Vagina (tissue), 2 donors: ENCODE results near the gene NUDT8. TPM values are rescaled to one million over a fixed set of nuclear protein-coding genes. Genes with fewer than 3 reads are reported as not detected.

ENCODE experiments used
- DNase-seq, 2 donors: peaks; one replicate each; pipeline ENCODE4 v3.0.0-alpha.2; 2017; ENCODE audit errors: extremely low spot score in 2 of 2
- H3K27ac ChIP-seq: fragments of 200-600 bp; sonication (generic); one replicate; pipeline ENCODE4 v1.5.1; 2019
- H3K27me3 ChIP-seq: fragments of 200-600 bp; sonication (generic); one replicate; pipeline ENCODE4 v1.5.1; 2019
- H3K36me3 ChIP-seq, 2 donors: fragments of 200-600 bp; sonication (generic); one replicate each; pipeline ENCODE4 v1.5.1; 2017 to 2019
- H3K4me1 ChIP-seq: fragments of 200-600 bp; sonication (generic); one replicate; pipeline ENCODE4 v1.5.1; 2019
- H3K4me3 ChIP-seq, 2 donors: fragments of 200-600 bp; sonication (generic); 1 replicate in 1 of 2; 2 replicates in 1 of 2; pipeline ENCODE4 v1.5.1; 2016 to 2019
- H3K9me3 ChIP-seq: fragments of 200-600 bp; sonication (generic); one replicate; pipeline ENCODE4 v1.5.1; 2019
- CTCF ChIP-seq, 3 experiments: fragments of 450-650 bp in 2 of 3; fragments of 200-600 bp in 1 of 3; sonication (generic) in 1 of 3; IDR thresholded peaks; one replicate each; pipeline ENCODE4 v1.5.1; 2017 to 2019; ENCODE audit warnings: antibody characterized with exemption in 3 of 3, mild to moderate bottlenecking in 2 of 3, moderate library complexity in 2 of 3
- POLR2A ChIP-seq, 2 donors: fragments of 450-650 bp; IDR thresholded peaks; one replicate each; pipeline ENCODE4 v1.6.1; 2017; ENCODE audit warnings: antibody characterized with exemption in 2 of 2, mild to moderate bottlenecking in 2 of 2, moderate library complexity in 2 of 2
- POLR2AphosphoS5 ChIP-seq, 2 donors: sonication (generic); formaldehyde crosslinking; IDR thresholded peaks; one replicate each; pipeline ENCODE4 v1.9.0; 2017; ENCODE audit warnings: antibody characterized with exemption in 2 of 2, mild to moderate bottlenecking in 2 of 2, low read depth in 1 of 2; ENCODE audit not compliant: insufficient read depth in 1 of 2
- intact Hi-C: fragments of 100-400 bp; cut with DNase I; formaldehyde crosslinking; loops from one replicate; pipeline ENCODE4 v1.15.1; 2023
- total RNA-seq: library from RNA; depleted of rRNA; stranded (reverse); fragments of >200 nt; gene quantifications from one replicate; pipeline ENCODE4 v1.2.3, GENCODE V29; 2016

Gene NUDT8
- total RNA-seq, 1 donor from 2014 or later = 23.8 TPM

- H3K9me3 ChIP-seq = no peaks in the 10 kb centered on the region
- TF ChIP-seq CTCF (IDR thresholded peaks at IDR 0.05) (no peak), POLR2A (IDR thresholded peaks at IDR 0.05) (no peak), POLR2AphosphoS5 (IDR thresholded peaks at IDR 0.05; ENCODE audit: insufficient read depth in 1 of 2, low read depth in 1 of 2) (no peak)
- intact Hi-C loops = no loop called here
These were observed 2.1 kb upstream of the NUDT8 start for GRCh38 chr11:67631853-67632174.

GRCh38 chr11:67631411-67631810 lies 1.7 kb upstream of the NUDT8 start:
- no peaks in the 10 kb centered on the region for H3K27me3 ChIP-seq
- H3K4me3 ChIP-seq = no peak overlapping the region
- TF ChIP-seq POLR2AphosphoS5 (IDR thresholded peaks at IDR 0.05; ENCODE audit: insufficient read depth in 1 of 2, low read depth in 1 of 2) (no peak), CTCF (IDR thresholded peaks at IDR 0.05) (no peak), POLR2A (IDR thresholded peaks at IDR 0.05) (no peak)
- no peaks in the 10 kb centered on the region for H3K9me3 ChIP-seq
- H3K4me1 ChIP-seq = peaks cover 24% of the 10 kb centered on the region
- no peak for DNase-seq
- intact Hi-C loops = no loop called here
- H3K36me3 ChIP-seq = no peaks in the 10 kb centered on the region
- H3K27ac ChIP-seq = no peak overlapping the region

More at GRCh38 chr11:67631853-67632174, 2.1 kb upstream of the NUDT8 start:
- Histone ChIP-seq H3K4me1 (peaks cover 24% of the 10 kb centered on the region), H3K4me3 (no peak overlapping the region), H3K36me3 (no peaks in the 10 kb centered on the region), H3K27ac (no peak overlapping the region), H3K27me3 (no peaks in the 10 kb centered on the region)
- DNase-seq = no peak

GRCh38 chr11:67630943-67631331 lies 1.2 kb upstream of the NUDT8 start:
- intact Hi-C loops = no loop called here

GRCh38 chr11:67630228-67630942 lies 648 bp upstream of the NUDT8 start:
- intact Hi-C loops = no loop called here

More at GRCh38 chr11:67630943-67631331, 1.2 kb upstream of the NUDT8 start:
- peak overlapping the region; percentile 58 to 71 for H3K4me3 ChIP-seq
- H3K27ac ChIP-seq = peak overlapping the region; percentile 91
- no peaks in the 10 kb centered on the region for H3K36me3 ChIP-seq
- DNase-seq = no peak
- no peak for TF ChIP-seq CTCF (IDR thresholded peaks at IDR 0.05)
- no peak for TF ChIP-seq POLR2AphosphoS5 (IDR thresholded peaks at IDR 0.05; ENCODE audit: insufficient read depth in 1 of 2, low read depth in 1 of 2)
- TF ChIP-seq POLR2A (IDR thresholded peaks at IDR 0.05) = no peak
- H3K27me3 ChIP-seq = no peaks in the 10 kb centered on the region
- peaks cover 24% of the 10 kb centered on the region for H3K4me1 ChIP-seq
- no peaks in the 10 kb centered on the region for H3K9me3 ChIP-seq

More at GRCh38 chr11:67630228-67630942, 648 bp upstream of the NUDT8 start:
- H3K36me3 ChIP-seq = no peaks in the 10 kb centered on the region
- peak in 1 of 2 donors; percentile 99 for DNase-seq
- H3K27ac ChIP-seq = peak overlapping the region; percentile 91
- TF ChIP-seq CTCF (IDR thresholded peaks at IDR 0.05) (peak in 1 of 3 experiments; percentile 53), POLR2AphosphoS5 (IDR thresholded peaks at IDR 0.05; ENCODE audit: insufficient read depth in 1 of 2, low read depth in 1 of 2) (peak; percentile 62 to 92), POLR2A (IDR thresholded peaks at IDR 0.05) (peak in 1 of 2 donors; percentile 67)
- peak overlapping the region; percentile 58 to 71 for H3K4me3 ChIP-seq
- no peaks in the 10 kb centered on the region for H3K9me3 ChIP-seq
- H3K4me1 ChIP-seq = peaks cover 24% of the 10 kb centered on the region
- no peaks in the 10 kb centered on the region for H3K27me3 ChIP-seq
